ENCODE data around the gene NRCAM.

The NRCAM gene

DNA sequence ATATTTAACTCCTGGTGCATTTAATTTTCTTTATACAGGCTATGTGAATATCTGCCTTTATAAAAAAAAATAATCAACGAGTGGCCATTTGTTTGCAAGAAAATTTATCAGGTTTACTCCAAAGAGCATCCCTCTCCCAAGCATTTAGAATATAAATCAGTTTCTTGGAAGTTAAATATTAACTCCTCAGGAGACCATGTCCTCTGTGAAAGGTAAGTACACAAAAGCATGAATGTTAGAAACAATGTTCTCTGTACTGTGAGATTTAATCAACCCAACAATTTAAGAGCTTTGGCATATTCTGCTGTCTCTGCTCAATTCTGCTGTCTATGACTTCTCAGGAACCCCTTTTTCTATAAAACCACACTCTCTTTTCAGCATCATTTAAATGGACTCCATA lies 206.8 kb downstream of the NRCAM start:
- DNase-seq (ENCODE audit: low read depth): no peak
- H3K4me3 ChIP-seq (ENCODE audit: low read length): no peak overlapping the region
- no peak for TF ChIP-seq CTCF (conservative IDR thresholded peaks at IDR 0.05; ENCODE audit: low read depth, low read length)

DNA sequence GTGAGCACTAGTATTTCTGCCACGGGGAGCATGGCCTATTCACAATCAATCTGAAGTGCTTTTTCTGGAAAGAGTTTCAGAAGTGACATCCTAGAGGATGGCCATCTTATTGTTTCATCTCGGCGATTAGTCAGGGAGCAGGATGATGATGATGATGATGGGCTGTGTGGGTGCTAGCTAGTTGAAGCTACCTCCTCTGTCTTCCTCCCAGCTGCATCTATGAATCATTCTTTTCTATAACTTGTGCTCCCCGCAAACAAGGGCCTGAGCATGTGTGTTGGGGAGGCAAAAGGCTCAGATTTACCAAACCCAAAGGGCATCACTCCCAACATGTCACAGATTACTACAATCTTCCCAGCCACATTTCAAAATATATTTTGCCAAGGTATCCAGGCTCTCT lies 207.4 kb downstream of the NRCAM start:
- no peak overlapping the region for H3K4me3 ChIP-seq (ENCODE audit: low read length)
- TF ChIP-seq CTCF (conservative IDR thresholded peaks at IDR 0.05; ENCODE audit: low read depth, low read length): no peak
- DNase-seq (ENCODE audit: low read depth): no peak

GRCh38 chr7:108248418-108248817 lies 207.8 kb downstream of the NRCAM start:
- DNase-seq (ENCODE audit: low read depth): no peak
- TF ChIP-seq CTCF (conservative IDR thresholded peaks at IDR 0.05; ENCODE audit: low read depth, low read length): no peak
- no peak overlapping the region for H3K4me3 ChIP-seq (ENCODE audit: low read length)

DNA sequence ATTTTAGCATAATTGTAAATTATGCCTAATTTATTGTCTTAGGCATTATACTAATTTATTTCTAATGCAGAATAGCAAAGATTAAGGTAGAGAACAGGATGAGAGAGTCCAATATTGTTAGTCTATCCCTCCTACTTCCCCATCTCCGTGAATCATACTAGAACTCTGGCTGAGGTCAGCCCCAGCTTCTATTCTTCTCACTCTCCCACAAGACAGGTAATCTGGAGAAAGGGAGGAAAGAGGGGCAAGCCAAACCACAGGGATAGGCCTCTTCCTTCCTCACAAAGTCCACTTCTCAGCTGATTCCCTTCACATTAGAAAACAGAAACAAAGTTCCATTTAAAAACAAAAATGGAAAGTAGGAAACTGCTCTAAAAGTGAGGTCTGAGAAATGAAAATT lies 208.6 kb downstream of the NRCAM start:
- no peak overlapping the region for H3K4me3 ChIP-seq (ENCODE audit: low read length)
- TF ChIP-seq CTCF (conservative IDR thresholded peaks at IDR 0.05; ENCODE audit: low read depth, low read length): no peak
- DNase-seq (ENCODE audit: low read depth): no peak

- peak; percentile 63 for DNase-seq (ENCODE audit: low read depth)
- no peak for TF ChIP-seq CTCF (conservative IDR thresholded peaks at IDR 0.05; ENCODE audit: low read depth, low read length)
- H3K4me3 ChIP-seq (ENCODE audit: low read length): no peak overlapping the region
Measured at GRCh38 chr7:108246227-108246837, 209.9 kb downstream of the NRCAM start.

DNA sequence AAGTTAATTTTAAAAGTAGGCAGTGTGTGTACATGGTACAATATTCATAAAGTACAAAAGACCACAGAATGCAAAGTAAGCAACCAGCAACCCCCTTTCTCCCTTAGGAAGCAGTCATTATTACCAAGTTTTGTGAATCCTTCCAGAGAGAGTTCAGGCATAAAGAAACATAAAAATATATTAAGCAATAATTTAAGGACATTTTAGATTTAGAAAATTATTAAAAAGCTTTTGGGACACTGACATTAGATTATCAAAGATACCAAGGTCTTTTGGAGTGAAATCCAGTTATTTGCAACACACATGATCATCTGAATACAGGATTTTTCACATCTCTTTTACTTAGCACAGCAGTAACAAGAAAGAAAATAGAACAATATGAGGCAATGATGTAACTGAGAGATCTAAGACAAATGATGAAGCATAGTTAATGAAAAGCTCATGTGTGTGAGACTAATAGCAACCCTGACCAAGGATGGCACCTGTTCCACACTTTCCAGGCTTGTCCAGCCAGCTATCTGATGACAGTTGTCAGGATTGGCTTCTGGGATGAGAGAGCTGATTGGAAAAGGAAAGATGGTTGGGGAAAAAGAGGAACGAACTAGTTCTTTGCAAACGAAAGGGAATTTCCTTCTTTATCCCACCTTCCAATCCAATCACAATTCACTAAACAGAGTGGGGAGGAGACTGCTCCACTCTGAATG lies 210.6 kb downstream of the NRCAM start:
- no peak for TF ChIP-seq CTCF (conservative IDR thresholded peaks at IDR 0.05; ENCODE audit: low read depth, low read length)
- no peak overlapping the region for H3K4me3 ChIP-seq (ENCODE audit: low read length)
- DNase-seq (ENCODE audit: low read depth): no peak

DNA sequence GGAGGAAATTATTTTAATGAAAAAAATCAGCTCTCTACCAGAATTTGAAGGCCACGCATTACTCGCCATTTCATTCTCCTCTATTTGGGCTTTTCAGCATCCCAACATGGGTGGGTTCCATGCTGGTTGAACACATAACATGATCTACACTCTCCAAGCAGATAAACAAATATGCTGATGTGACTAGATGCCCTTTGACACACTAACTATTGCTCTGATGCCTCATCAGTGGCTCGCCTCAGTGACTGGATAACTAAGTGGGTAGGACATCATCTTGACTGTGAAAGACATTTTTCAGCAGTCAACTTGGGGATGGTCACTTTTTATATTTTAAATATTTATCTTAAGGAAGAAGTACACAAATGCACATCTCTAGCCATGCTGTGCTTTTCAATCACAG lies 212.1 kb downstream of the NRCAM start:
- no peak for DNase-seq (ENCODE audit: low read depth)
- H3K4me3 ChIP-seq (ENCODE audit: low read length): no peak overlapping the region
- TF ChIP-seq CTCF (conservative IDR thresholded peaks at IDR 0.05; ENCODE audit: low read depth, low read length): no peak

Measured in retinal pigment epithelial cell (primary cell).